Caki2 (cell line): ENCODE data around the gene ZBTB46. TPM values are rescaled to one million over a fixed set of nuclear protein-coding genes. Genes with fewer than 3 reads are reported as not detected.
"Not testable (repeated sequence)": the region's sequence is repeated elsewhere in the genome, so short reads cannot be mapped to it uniquely, and the experiment has no call there.

Experiments
- DNase-seq: peaks from one replicate; pipeline ENCODE4 v3.0.0-alpha.2; 2015; ENCODE audit warnings: low read depth
- in situ Hi-C: cut with HindIII; loops from 2 replicates; pipeline ENCODE4 v1.10.0; 2016; ENCODE audit warnings: low sequenced_read_pairs, low pct_unique_long_range_greater_than_20kb, mixed read lengths
- total RNA-seq: library from RNA; depleted of rRNA; stranded (reverse); fragments of >200 nt; shearing (Covaris generic); gene quantifications from 2 replicates; pipeline ENCODE4 v1.2.3, GENCODE V29; 2014; ENCODE audit warnings: low replicate concordance

The ZBTB46 gene
- total RNA-seq, 1 experiment from 2014 or later: 9.6 TPM

DNA sequence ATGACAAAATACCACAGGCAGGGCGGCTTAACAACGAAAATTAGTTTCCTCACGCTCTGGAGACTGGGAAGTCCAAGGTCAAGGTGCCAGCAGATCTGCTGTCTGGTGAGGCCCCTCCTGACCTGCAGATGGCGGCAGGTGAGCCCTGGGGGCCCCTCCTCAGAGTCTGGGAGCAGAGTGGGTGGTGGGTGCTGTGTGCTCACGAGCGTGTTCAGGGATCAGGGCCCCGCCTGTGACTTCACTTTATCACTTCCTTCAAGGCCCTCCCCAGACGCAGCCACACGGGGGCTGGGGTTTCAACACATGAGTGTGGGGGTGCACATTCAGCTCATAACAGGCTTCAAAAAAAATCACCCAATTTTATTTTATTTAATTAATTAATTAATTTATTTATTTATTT, 52.2 kb downstream of the ZBTB46 start:
- no peak for DNase-seq
- in situ Hi-C loops: no loop called here

DNA sequence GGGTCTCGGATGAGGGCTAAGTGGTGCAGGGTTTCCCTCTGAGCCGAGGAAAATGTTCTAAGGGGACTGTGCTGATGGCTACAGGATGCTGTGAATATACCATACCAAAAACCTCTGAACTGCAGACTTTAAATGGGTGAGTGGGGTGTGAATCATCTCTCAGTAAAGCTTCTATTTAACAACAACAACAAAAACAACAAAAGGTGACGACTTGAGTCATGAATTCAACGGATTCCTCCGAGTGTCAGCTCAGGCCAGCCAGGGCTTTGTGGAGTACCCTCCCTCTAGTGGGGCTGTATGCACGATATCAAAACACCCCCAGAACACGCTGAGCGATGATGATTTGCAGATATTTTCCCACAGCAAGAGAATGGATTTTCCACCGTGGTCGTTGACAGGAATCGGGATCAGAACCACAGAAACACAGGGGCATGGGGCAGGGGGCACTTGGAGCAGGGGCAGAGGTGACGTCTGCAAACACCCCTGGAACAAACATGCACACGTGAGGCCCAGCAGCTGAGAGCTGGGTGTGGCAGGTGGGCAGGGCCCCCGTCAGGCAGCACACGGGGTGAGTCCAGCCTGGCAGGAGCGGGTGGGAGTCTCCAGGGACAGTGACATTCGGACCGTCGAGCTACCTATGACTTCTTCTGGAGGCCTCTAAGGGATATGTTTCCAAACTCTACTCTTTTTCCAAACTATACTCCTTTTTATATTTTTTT, 52.9 kb downstream of the ZBTB46 start:
- peak; percentile 57 for DNase-seq
- in situ Hi-C loops: no loop called here

DNA sequence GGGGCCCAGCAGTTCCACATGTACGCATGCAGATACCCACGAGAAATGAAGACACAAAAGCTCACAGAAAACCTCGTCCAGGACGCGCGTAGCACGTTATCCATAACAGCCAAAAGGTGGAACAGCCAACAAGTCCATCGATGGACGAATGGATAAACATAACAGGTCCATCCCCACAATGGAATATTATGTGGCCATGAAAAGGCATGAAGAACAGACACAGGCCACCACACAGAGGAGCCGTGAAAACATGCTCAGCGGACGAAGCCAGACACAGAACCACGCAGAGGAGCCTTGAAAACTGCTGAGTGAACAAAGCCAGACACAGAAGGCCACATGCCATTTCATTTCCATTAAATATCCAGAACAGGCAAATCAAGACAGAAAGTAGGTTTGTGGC, 53.5 kb downstream of the ZBTB46 start:
- no peak for DNase-seq
- in situ Hi-C loops: no loop called here

DNA sequence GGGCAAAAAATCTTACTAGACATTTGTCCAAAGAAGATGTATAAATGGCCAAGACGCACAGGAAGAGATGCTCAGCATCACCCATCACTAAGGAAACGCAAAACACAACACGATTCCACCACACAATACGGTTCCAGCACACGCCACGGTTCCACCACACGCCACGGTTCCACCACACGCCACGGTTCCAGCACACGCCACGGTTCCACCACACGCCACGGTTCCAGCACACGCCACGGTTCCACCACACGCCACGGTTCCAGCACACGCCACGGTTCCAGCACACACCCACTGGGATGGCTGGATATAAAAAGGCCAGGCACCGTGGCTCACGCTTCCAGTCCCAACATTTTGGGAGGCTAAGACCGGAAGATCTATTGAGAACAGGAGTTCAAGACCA, 54.2 kb downstream of the ZBTB46 start:
- DNase-seq, in situ Hi-C loops: not testable (repeated sequence)

DNA sequence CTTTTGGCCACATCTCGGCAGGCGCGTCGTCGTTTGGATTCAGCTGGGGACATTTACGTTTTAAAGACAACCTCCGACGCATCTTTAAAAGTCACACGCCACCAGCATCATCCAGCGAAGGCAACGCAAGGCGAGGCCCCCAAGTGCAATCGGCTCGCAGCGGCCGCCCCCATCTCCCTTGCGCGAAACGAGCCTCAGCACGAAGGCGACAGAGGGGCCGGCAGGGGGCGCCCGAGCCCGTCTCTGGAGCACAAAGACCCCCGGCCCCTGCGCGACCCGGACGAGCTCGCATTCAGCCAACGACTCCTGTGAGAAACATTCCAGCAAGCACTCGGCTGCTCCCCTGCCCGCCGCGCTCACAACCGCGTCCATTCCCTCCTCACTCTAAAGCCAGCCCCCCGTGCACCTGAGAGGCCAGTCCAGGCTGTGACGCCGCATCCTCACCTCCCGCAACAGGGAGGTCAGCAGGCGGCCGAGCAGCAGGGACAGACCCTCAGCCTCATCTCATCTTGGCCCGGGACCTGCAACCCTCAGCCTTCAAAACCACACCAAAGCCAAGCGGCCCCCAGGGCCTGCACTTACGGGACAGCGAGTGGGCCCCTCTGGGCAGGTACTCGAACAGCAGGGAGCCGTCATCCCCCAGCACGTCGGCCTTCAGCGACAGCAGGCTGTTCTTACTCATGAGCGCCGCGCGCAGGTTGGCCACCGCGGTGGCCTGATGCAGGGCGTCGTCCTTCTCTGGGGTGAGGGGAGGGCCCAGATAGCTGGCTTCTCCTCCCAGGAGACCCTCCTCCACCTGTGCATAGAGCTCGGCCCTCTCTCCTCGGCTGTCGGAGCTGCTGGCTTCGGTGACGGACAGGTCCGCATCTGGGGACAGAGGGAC, 55.7 kb downstream of the ZBTB46 start:
- DNase-seq: no peak
- in situ Hi-C loops: no loop called here

DNA sequence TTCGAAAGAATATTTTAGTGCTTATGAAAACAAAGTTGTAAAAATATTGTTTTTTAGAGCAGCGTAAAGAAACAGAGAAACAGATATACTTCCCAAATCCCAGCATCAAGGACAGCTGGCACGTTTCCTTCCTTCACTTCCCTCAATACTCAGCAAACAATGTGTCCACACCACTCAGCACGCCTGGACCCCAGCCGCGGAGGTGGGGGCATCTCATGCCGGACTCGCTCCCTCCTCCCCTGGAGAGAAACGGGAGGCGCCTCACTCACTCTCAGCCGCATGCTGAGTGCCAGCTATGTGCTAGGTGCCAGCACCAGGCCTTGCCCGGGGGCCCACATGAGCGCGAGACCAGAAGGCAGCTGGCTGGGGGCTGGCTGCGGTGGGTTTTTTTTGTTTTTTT, 56.8 kb downstream of the ZBTB46 start:
- in situ Hi-C loops: no loop called here
- no peak for DNase-seq

DNA sequence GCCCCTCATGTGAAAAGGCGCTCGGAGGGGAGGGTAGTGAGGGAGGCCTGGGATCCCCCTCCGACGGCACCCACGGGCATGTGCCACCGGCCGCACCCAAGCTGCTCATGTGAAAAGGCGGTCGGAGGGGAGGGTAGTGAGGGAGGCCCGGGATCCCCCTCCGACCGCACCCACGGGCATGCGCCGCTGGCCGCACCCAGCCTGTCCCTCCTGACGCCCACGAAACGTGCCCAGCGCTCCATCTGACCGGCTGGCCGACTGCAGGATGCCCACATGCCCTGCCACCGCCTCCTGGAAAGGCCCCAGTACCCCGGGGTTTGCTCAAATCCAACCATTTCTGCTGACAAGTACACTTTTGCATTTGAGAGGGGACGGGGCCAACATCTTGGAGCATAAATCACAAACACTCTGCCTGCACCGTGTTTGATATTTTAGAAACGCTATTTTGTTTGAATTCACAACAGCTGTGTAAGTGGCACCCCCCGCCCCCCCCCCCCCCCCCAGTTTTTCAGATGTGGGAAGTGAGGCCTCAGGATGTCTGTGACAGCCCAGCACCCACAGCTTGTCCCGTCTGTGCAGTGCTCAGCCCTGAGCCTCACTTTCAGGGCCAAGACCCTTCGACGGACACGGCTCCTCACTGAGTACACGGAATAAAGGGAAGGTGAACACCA, 57.4 kb downstream of the ZBTB46 start:
- in situ Hi-C loops: no loop called here
- no peak for DNase-seq

DNA sequence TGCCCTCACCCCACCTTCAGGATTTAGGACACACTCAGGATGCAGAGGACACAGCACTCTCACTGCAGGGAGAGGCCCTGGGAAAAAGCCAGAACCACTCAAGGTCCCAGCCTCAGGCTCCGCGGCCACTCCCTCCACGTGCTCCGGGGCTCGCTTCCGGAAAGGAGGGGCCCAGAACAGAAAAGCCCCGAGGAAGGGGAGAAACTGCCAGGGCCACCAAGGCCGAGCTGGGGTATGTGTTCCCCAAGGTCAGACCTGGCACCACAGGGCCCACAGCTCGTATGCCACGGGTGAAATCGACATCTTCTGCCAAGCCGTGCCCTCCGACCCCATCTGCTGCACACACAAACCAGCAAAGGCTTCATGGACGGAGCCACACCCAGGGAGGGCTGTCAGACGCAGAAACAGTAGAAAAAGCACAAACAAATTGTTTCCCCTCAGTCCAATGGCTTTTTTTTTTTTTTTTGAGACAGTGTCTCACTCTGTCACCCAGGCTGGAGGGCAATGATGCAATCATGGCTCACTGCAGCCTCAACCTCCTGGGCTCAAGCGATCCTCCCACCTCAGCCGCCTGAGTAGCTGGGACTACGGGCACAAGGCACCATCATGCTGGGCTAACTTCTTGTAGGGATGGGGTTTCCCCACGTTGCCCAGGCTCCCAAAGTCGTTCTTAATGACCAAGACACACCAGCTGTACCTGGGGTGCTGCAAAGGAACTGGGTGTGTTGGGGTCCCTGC, 58.1 kb downstream of the ZBTB46 start:
- in situ Hi-C loops: no loop called here
- DNase-seq: no peak

DNA sequence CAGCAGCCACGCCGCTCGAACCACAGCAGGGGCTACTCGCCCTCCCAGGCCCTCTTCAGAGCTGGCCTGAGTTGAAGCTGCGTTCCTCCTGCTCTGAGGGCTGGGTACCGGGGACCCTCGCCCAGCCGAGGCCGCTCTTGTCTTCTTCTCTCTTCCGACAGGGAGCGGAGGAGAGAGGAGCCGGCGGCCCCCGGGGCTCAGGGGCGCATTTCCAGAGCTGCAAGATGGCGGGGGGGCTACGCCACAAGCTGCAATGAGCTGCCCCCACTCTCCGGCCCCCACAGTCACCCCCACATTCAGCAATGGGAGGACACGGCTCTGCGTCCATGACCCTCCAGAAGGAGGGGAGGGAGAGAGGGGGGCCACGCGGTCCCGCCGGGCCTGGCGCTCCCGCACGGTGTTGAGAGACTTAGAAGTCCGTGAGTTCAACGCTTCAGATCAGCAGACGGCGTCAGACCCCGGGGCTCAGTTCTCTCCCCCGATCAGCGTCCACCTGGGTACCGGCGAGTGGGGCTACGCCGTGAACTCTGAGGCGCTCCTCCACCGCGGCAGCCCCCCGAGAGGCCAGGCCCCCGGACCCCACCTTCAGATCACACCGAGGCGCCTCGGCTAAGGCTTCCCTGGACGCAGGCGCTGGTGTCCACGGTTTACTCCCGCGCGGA, 59.9 kb downstream of the ZBTB46 start:
- in situ Hi-C loops: no loop called here
- DNase-seq: no peak

DNA sequence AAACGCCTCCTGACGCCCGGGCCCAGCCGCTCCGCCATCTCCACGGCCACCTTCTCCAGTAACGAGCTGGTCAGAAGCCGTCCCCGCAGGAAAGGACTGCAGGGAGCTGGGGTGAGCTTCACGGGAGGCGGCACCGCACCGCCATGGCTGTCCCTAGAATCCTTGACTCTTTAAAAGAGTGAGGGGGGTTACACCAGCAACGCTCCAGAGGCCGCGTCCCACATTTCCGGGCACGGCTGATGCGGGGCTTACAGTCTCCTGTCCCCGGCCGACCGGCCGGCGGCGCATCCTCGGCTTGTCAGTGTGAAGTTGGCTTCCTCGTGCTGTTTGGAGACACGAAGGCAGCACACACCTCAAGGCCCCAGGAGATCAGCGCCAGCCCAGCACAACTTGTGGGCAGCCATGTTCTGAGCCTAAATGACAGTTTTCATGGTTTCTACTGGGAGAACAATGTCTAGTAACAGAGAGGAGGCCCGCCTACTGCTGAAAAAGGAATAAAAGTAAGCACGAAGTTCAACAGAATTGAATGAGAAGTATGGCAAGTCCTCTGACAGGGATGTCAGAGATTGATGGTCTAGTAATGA, 61.1 kb downstream of the ZBTB46 start:
- DNase-seq: no peak
- in situ Hi-C loops: no loop called here

DNA sequence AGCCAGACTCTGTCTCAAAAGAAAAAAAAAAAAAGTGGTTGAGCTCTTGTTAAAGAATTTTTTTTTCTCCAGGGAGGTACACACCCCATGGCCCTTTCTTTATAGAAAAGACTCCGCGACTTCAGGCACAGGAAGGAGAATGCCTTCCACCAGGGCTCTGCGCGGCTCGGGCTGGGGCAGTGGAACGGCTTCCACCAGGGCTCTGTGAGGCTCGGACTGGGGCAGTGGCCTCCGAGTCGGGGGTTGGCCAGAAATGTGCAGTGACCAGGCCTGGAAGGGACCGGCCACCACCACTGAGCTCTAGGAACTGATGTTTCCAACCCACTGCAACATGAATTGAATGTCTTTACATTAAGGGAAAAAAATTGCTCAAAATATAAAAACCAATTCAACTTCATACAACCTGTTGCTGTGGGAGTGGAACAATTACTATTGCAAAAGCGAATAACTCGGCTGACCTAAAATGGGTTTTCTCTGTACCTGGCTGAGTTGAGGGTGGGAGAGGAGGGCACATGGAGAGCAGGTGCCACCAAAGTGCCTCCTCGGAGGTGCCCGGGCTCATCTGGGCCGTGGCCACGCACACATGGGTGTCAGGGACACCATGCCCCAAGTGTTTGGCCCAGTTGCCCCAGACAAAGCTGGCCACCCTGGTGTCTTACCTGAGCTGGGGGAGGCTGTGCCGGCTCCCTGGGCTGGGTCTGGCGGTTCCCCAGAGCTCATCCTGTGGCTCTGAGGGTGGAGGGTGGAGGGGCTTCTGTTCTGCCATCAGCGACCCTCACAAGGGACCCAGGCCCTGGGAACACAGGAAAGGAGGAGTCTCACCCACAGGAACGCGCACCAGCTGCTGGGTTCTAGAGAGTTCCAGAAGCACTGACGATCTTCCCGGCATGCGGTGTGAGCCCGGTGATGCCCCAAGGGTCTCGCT, 62.2 kb downstream of the ZBTB46 start:
- no peak for DNase-seq
- in situ Hi-C loops: no loop called here

DNA sequence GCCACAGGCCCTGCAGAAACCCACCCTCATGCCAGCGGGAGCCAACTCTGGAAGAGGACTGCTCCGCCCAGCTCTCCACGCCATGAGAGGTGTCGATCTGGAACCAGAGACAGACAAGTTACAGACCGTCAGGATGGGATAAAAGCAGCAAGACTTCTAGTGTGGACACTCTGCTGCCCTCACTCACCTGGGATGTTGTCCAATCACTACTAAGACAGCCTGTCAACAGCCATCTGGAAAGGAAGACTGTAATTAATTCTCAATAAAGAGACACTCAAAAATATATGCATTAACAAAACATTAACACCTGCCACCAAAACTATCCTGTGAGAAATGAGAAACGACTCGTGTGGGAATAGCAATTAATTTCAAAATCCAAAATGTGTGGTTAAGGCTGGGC, 63.2 kb downstream of the ZBTB46 start:
- DNase-seq: no peak
- in situ Hi-C loops: no loop called here

DNA sequence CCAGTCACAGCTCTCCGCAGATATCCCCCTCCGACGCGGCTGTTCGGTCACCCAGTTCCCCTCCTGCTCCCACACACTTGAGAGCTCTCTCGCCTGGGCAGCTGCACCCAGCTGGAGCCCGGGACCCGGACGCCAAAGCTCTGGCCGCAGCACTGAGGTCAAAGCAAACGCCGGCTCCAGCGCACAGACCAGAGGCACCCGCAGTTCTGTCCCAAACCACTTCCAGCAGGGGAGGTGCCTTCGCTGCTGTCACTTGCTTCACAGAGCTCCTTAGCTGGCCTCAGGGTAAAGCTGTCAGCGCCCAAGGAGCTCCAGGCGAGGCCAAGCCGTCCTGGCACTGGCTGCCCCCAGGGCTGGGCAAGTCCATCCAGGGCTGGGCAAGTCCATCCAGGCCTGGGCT, 63.6 kb downstream of the ZBTB46 start:
- in situ Hi-C loops: no loop called here
- no peak for DNase-seq

DNA sequence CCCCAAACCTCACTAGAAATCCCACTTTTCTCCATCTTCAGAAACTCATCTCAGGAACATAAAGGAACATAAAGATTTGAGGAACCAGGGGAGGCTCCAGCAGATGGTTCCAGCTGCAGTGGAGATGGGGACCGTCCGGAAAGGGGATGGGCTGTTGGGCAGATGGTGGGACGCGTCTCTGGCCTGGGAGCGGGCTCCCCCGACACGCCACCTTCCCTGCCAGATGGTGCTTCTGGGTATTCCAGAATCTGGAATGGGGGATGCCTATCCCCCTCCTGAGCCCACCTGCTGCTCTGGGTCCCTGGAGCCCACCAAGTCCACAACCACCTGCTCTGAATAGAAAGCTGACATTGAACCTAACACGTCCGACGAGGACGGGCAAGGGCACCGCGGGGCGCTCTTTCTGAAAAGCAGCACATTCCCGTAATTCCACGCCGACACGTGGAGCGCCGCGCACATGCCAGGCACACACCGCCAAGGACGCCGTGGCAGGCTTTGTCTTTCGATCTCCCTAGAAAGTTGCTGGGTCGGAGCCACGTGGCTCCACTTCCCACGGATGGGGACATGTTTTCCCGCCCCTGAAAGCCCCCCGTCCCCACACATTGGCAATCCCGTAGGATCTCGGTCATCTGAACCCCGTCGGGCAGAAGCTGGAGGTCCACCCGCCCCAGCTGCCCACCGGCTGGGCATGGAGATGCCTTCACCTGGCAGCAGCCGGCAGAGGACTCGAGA, 64.2 kb downstream of the ZBTB46 start:
- DNase-seq: no peak
- in situ Hi-C loops: no loop called here

DNA sequence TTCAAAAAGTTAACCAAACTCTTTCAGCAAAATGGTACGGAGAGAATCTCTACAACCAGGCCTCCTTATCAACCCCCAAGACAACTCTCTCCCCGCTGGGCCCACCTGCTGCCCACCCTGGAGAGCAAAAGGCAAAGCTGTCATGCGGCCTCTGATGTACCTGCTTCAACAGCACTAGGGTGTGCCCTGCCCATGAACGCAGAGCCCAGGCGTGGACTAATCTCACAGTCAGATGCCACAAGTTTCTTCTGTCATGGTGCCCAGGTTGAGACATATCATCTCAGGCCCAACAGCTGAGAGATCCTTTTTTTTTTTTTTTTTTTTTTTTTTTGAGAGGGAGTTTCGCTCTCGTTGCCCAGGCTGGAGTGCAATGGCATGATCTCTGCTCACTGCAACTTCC, 65.2 kb downstream of the ZBTB46 start:
- in situ Hi-C loops: no loop called here
- no peak for DNase-seq
